Spleen (tissue), 11 donors: Measurements from ENCODE around the gene ANOS1. TPM values are rescaled to one million over a fixed set of nuclear protein-coding genes. Genes with fewer than 3 reads are reported as not detected.

Source experiments
- DNase-seq: peaks from one replicate; pipeline ENCODE4 v3.0.0-alpha.2; 2020
- H3K27ac ChIP-seq, 8 donors: fragments of 200-600 bp; sonication (generic) in 7 of 8; 1 replicate in 4 of 8; 2 replicates in 4 of 8; pipeline versions ENCODE4 v1.5.0 to v1.8.0; 2016 to 2021; ENCODE audit warnings: inconsistent platforms in 4 of 8, mild to moderate bottlenecking in 4 of 8, moderate library complexity in 1 of 8
- H3K27me3 ChIP-seq, 7 donors: fragments of 200-600 bp; sonication (generic) in 6 of 7; replicated peaks in 1 of 7; 1 replicate in 4 of 7; 2 replicates in 3 of 7; pipeline versions ENCODE4 v1.5.0 to v1.8.0; 2016 to 2021; ENCODE audit warnings: inconsistent platforms in 3 of 7, mild to moderate bottlenecking in 1 of 7
- H3K36me3 ChIP-seq, 6 donors: fragments of 200-600 bp; sonication (generic) in 5 of 6; 1 replicate in 4 of 6; 2 replicates in 2 of 6; pipeline versions ENCODE4 v1.5.0 to v1.8.0; 2016 to 2021; ENCODE audit warnings: inconsistent platforms in 2 of 6
- H3K4me1 ChIP-seq, 6 donors: fragments of 200-600 bp; sonication (generic) in 5 of 6; 1 replicate in 3 of 6; 2 replicates in 3 of 6; pipeline versions ENCODE4 v1.5.0 to v1.8.0; 2016 to 2021; ENCODE audit warnings: inconsistent platforms in 3 of 6
- H3K4me3 ChIP-seq, 8 donors: fragments of 200-600 bp; sonication (generic) in 7 of 8; 1 replicate in 4 of 8; 2 replicates in 4 of 8; pipeline versions ENCODE4 v1.5.0 to v1.8.0; 2016 to 2021; ENCODE audit warnings: inconsistent platforms in 4 of 8, mild to moderate bottlenecking in 4 of 8, moderate library complexity in 2 of 8
- H3K9me3 ChIP-seq, 8 donors: fragments of 200-600 bp; sonication (generic) in 7 of 8; 1 replicate in 4 of 8; 2 replicates in 4 of 8; pipeline versions ENCODE4 v1.5.0 to v1.8.0; 2016 to 2021; ENCODE audit warnings: inconsistent platforms in 4 of 8
- CTCF ChIP-seq, 11 experiments: fragments of 200-600 bp in 7 of 11; fragments of 450-650 bp in 4 of 11; sonication (generic) in 4 of 11; IDR thresholded peaks in 8 of 11; conservative IDR thresholded peaks in 3 of 11; 1 replicate in 7 of 11; 2 replicates in 4 of 11; pipeline versions ENCODE4 v1.4.0 to v1.8.0; 2016 to 2021; ENCODE audit warnings: antibody characterized with exemption in 11 of 11, inconsistent platforms in 4 of 11, mild to moderate bottlenecking in 1 of 11
- POLR2A ChIP-seq, 3 donors: fragments of 450-650 bp; IDR thresholded peaks; one replicate each; pipeline ENCODE4 v1.5.1; 2017; ENCODE audit warnings: antibody characterized with exemption in 3 of 3, mild to moderate bottlenecking in 1 of 3
- POLR2AphosphoS5 ChIP-seq, 3 donors: sonication (generic); formaldehyde crosslinking; IDR thresholded peaks; one replicate each; pipeline ENCODE4 v1.5.1; 2017; ENCODE audit warnings: antibody characterized with exemption in 3 of 3
- WGBS, 5 donors: extraction: QIAGEN DNeasy Blood & Tissue Kit in 3 of 5; methylation state at CpG; one replicate each; pipeline versions ENCODE4 v1.1.5 to v1.1.7; 2013 to 2018; 5-methylcytosine and 5-hydroxymethylcytosine counted together
- intact Hi-C: fragments of 100-400 bp; cut with DNase I; formaldehyde crosslinking; loops from one replicate; pipeline ENCODE4 v1.15.0; 2023; ENCODE audit warnings: low total_unique reads
- polyA plus RNA-seq, 3 donors: library from polyadenylated mRNA; stranded (reverse); fragments of 200-250 nt; gene quantifications; one replicate each; pipeline ENCODE4 v1.2.1, GENCODE V29; 2013
- total RNA-seq, 7 donors: library from RNA; depleted of rRNA in 3 of 7; stranded (reverse); fragments of >200 nt in 3 of 7; fragmentation: NEBNext Ultra II Directional in 4 of 7; extraction: Animal tissue kit (Norgen Biotek cat#: 25700) in 4 of 7; gene quantifications; one replicate each; pipeline versions ENCODE4 v1.1.0 to v1.2.1, GENCODE V29; 2016 to 2021
- donor health status: healthy with polysubstance abuse.
- donor health status: DM: no; HTN: no; CAD: no; lungs with moderate emphysema.
- donor health status: DM: no; HTN: no; CAD: no.
- donor health status: Bipolar disorder and iron deficiency.
- donor health status: healthy.
- donor health status: DM: no; HTN: no; CAD: no.
- donor health status: DM: yes; HTN: yes; CAD: no.

The ANOS1 gene
- total and polyA plus RNA-seq, 10 donors = 0.26 to 3.9 (median 0.91) TPM

GRCh38 chrX:8639949-8640475 is 91.9 kb downstream of the ANOS1 start:
- Histone ChIP-seq H3K27ac (no peak overlapping the region), H3K4me3 (no peak overlapping the region), H3K4me1 (no peaks in the 10 kb centered on the region), H3K36me3 (no peaks in the 10 kb centered on the region), H3K27me3 (no peaks in the 10 kb centered on the region), H3K9me3 (no peaks in the 10 kb centered on the region)
- DNase-seq = no peak
- intact Hi-C loops = no loop called here
- 53 to 83% (median 63%) methylated on average over 10 to 11 of the region's 11 CpGs for WGBS, 5 donors
- TF ChIP-seq CTCF (IDR thresholded peaks at IDR 0.05 in 8 of 11, conservative IDR thresholded peaks at IDR 0.05 in 3 of 11) = no peak

GRCh38 chrX:8636497-8636896 is 95.4 kb downstream of the ANOS1 start:
- H3K36me3 ChIP-seq = no peaks in the 10 kb centered on the region
- DNase-seq = no peak
- H3K9me3 ChIP-seq = no peaks in the 10 kb centered on the region
- intact Hi-C loops = no loop called here
- H3K27ac ChIP-seq = no peak overlapping the region
- H3K4me1 ChIP-seq = no peaks in the 10 kb centered on the region
- H3K27me3 ChIP-seq = no peaks in the 10 kb centered on the region
- TF ChIP-seq POLR2A (IDR thresholded peaks at IDR 0.05) = no peak
- no peak for TF ChIP-seq POLR2AphosphoS5 (IDR thresholded peaks at IDR 0.05)
- no peak for TF ChIP-seq CTCF (IDR thresholded peaks at IDR 0.05 in 8 of 11, conservative IDR thresholded peaks at IDR 0.05 in 3 of 11)
- H3K4me3 ChIP-seq = no peak overlapping the region

GRCh38 chrX:8635812-8636211 is 96.1 kb downstream of the ANOS1 start:
- Histone ChIP-seq H3K4me1 (no peaks in the 10 kb centered on the region), H3K9me3 (no peaks in the 10 kb centered on the region), H3K36me3 (no peaks in the 10 kb centered on the region), H3K27me3 (no peaks in the 10 kb centered on the region), H3K27ac (no peak overlapping the region), H3K4me3 (no peak overlapping the region)
- WGBS, 5 donors = 84 to 94% (median 90%) methylated on average over 4 to 5 of the region's 5 CpGs
- DNase-seq = no peak
- intact Hi-C loops = no loop called here
- TF ChIP-seq POLR2A (IDR thresholded peaks at IDR 0.05) = no peak
- TF ChIP-seq CTCF (IDR thresholded peaks at IDR 0.05 in 8 of 11, conservative IDR thresholded peaks at IDR 0.05 in 3 of 11) = no peak
- no peak for TF ChIP-seq POLR2AphosphoS5 (IDR thresholded peaks at IDR 0.05)

GRCh38 chrX:8632924-8633323 is 99.0 kb downstream of the ANOS1 start:
- TF ChIP-seq CTCF (IDR thresholded peaks at IDR 0.05 in 8 of 11, conservative IDR thresholded peaks at IDR 0.05 in 3 of 11) (no peak), POLR2A (IDR thresholded peaks at IDR 0.05) (no peak), POLR2AphosphoS5 (IDR thresholded peaks at IDR 0.05) (no peak)
- intact Hi-C loops = no loop called here
- Histone ChIP-seq H3K36me3 (no peaks in the 10 kb centered on the region), H3K9me3 (no peaks in the 10 kb centered on the region), H3K27me3 (no peaks in the 10 kb centered on the region), H3K4me3 (no peak overlapping the region), H3K27ac (no peak overlapping the region), H3K4me1 (no peaks in the 10 kb centered on the region)
- WGBS, 5 donors = 40 to 60% (median 55%) methylated on average over 7 of the region's 7 CpGs
- no peak for DNase-seq
